ENCODE measurements around the gene SH3RF3.
"Not testable (repeated sequence)": the region's sequence is repeated elsewhere in the genome, so short reads cannot be mapped to it uniquely, and the experiment has no call there.

SH3RF3 gene

GRCh38 chr2:109120166-109120565 is 8.8 kb upstream of the SH3RF3 start:
- DNase-seq: no peak

GRCh38 chr2:109120686-109121085 is 8.3 kb upstream of the SH3RF3 start:
- DNase-seq: not testable (repeated sequence)

GRCh38 chr2:109123586-109124201 is 5.3 kb upstream of the SH3RF3 start:
- DNase-seq: no peak

GRCh38 chr2:109124982-109125592 is 3.9 kb upstream of the SH3RF3 start:
- no peak for DNase-seq

GRCh38 chr2:109125593-109126500 is 3.2 kb upstream of the SH3RF3 start:
- DNase-seq: no peak

- DNase-seq: no peak
Measured at GRCh38 chr2:109126501-109126860, 2.5 kb upstream of the SH3RF3 start.

GRCh38 chr2:109127556-109127955 is 1.4 kb upstream of the SH3RF3 start:
- no peak for DNase-seq

GRCh38 chr2:109128048-109128615 is 873 bp upstream of the SH3RF3 start:
- DNase-seq: peak; percentile 56 to 69

GRCh38 chr2:109129356-109129920 is 433 bp downstream of the SH3RF3 start:
- peak; percentile 21 to 32 for DNase-seq

- DNase-seq: no peak
Measured at GRCh38 chr2:109129921-109130722, 1.1 kb downstream of the SH3RF3 start.

- no peak for DNase-seq
Measured at GRCh38 chr2:109130723-109130995, 1.7 kb downstream of the SH3RF3 start.

- DNase-seq: no peak
Measured at GRCh38 chr2:109131777-109132176, 2.8 kb downstream of the SH3RF3 start.

GRCh38 chr2:109132626-109133025 is 3.6 kb downstream of the SH3RF3 start:
- no peak for DNase-seq

- DNase-seq: no peak
Measured at GRCh38 chr2:109133746-109134145, 4.7 kb downstream of the SH3RF3 start.

- DNase-seq: no peak
Measured at GRCh38 chr2:109134741-109135358, 5.8 kb downstream of the SH3RF3 start.

GRCh38 chr2:109135359-109136197 is 6.6 kb downstream of the SH3RF3 start:
- DNase-seq: no peak

- DNase-seq: no peak
Measured at GRCh38 chr2:109136542-109136941, 7.5 kb downstream of the SH3RF3 start.

- no peak for DNase-seq
Measured at GRCh38 chr2:109137616-109138015, 8.6 kb downstream of the SH3RF3 start.

GRCh38 chr2:109138449-109138848 is 9.4 kb downstream of the SH3RF3 start:
- DNase-seq: no peak

- DNase-seq: no peak
Measured at GRCh38 chr2:109139002-109139401, 10.0 kb downstream of the SH3RF3 start.

- DNase-seq: no peak
Measured at GRCh38 chr2:109139865-109140396, 10.9 kb downstream of the SH3RF3 start.

Data from stimulated activated CD4-positive, alpha-beta T cell treated with anti-CD3 and anti-CD28 coated beads, Interleukin-2, amount 100 ng/mL, for 48 hours (primary cell).